ENCODE measurements around the gene MYCT1. TPM values are rescaled to one million over a fixed set of nuclear protein-coding genes. Genes with fewer than 3 reads are reported as not detected.

The MYCT1 gene
- total RNA-seq, 1 experiment from 2014 or later: 0.17 TPM

DNA sequence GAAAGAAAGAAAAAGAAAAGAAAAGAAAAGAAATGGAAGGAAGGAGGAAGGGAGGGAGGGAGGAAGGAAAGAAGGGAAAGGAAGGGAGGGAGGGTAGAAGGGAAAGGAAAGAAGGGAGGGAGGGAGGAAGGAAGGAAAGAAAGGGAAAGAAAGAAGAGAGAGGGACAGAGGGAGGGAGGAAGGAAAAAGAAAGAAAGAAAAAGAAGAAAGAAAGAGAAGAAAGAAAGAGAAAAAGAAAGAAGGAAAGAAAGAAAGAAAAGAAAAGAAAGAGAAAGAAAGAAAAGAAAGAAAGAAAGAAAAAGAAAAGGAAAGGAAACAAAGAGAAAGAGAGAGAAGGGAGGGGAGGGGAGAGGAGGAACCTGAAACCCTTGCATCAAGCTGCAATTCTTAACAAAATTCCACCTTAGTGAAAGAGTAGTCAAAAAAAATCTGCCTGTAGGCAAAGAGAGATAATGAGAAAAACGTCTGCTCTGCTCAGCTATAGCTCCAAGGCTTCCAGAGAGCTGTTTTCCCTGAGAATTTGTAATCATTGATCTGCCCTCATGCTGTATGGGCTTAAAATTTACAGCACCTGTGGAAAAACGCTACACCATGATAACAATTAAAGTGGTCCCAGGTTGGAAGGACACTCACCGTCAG lies 16.7 kb upstream of the MYCT1 start:
- Mint-ChIP-seq H3K27me3 (ENCODE audit: low read depth) (no peaks in the 10 kb centered on the region), H3K9me3 (no peaks in the 10 kb centered on the region), H3K36me3 (ENCODE audit: insufficient read depth in 1 of 3, low read depth in 3 of 3) (peaks cover 0 to 4% (median 0%) of the 10 kb centered on the region in 3 experiments; a peak in 1 of 7 replicates), H3K4me1 (peaks cover 32 to 45% of the 10 kb centered on the region in 2 experiments), H3K27ac (peak overlapping the region in 2 of 3 experiments; percentile 59 to 77; a peak in 4 of 7 replicates), H3K4me3 (no peak overlapping the region)
- no peak overlapping the region for H3K56ac ChIP-seq (ENCODE audit: insufficient read length, low read depth, low read length)
- H3K14ac ChIP-seq (ENCODE audit: insufficient read depth, low read length): peak overlapping the region; percentile 12; the same call in 1 of the 2 replicates
- H3K27ac ChIP-seq (ENCODE audit: insufficient read length, low read depth, low read length): no peak overlapping the region
- no peaks in the 10 kb centered on the region for H3K79me1 ChIP-seq (ENCODE audit: insufficient read depth, low read depth, low read length, poor library complexity, severe bottlenecking)
- H4K8ac ChIP-seq (replicated peaks; ENCODE audit: insufficient read length, low read depth, low read length): no peak overlapping the region
- peaks cover 10% of the 10 kb centered on the region for H3K4me1 ChIP-seq (ENCODE audit: insufficient read depth, low read length)
- H3K18ac ChIP-seq (ENCODE audit: insufficient read length, low read depth, low read length): no peak overlapping the region
- H3T11ph ChIP-seq (ENCODE audit: low read length): no peak overlapping the region
- H3K9ac ChIP-seq (ENCODE audit: extremely low read depth, insufficient read length, low read length): no peak overlapping the region
- H2BK12ac ChIP-seq (ENCODE audit: insufficient read length, low read depth, low read length): no peak overlapping the region
- no peaks in the 10 kb centered on the region for H3K27me3 ChIP-seq (ENCODE audit: insufficient read depth, low read length)
- no CpG with 5 or more reads among the region's 3 CpGs for WGBS (ENCODE audit: extremely low coverage, insufficient read length, low lambda C conversion rate)
- H2BK5ac ChIP-seq (ENCODE audit: insufficient read length, low read length): no peak overlapping the region
- no peaks in the 10 kb centered on the region for H3K9me3 ChIP-seq (ENCODE audit: control insufficient read depth, low read depth, low read length)
- no peaks in the 10 kb centered on the region for H4K20me1 ChIP-seq (ENCODE audit: control insufficient read depth, insufficient read depth, insufficient read length)
- TF ChIP-seq, protein P1, sequence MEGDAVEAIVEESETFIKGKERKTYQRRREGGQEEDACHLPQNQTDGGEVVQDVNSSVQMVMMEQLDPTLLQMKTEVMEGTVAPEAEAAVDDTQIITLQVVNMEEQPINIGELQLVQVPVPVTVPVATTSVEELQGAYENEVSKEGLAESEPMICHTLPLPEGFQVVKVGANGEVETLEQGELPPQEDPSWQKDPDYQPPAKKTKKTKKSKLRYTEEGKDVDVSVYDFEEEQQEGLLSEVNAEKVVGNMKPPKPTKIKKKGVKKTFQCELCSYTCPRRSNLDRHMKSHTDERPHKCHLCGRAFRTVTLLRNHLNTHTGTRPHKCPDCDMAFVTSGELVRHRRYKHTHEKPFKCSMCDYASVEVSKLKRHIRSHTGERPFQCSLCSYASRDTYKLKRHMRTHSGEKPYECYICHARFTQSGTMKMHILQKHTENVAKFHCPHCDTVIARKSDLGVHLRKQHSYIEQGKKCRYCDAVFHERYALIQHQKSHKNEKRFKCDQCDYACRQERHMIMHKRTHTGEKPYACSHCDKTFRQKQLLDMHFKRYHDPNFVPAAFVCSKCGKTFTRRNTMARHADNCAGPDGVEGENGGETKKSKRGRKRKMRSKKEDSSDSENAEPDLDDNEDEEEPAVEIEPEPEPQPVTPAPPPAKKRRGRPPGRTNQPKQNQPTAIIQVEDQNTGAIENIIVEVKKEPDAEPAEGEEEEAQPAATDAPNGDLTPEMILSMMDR (conservative IDR thresholded peaks at IDR 0.05): no peak
- H3K4ac ChIP-seq (ENCODE audit: low read depth, low read length): no peak overlapping the region
- H2BK20ac ChIP-seq (ENCODE audit: low read depth, low read length, poor library complexity, severe bottlenecking): peak overlapping the region; percentile 75
- H2BK15ac ChIP-seq (ENCODE audit: low read depth, low read length): no peak overlapping the region
- H4K5ac ChIP-seq (ENCODE audit: insufficient read length, low read depth, low read length): no peak overlapping the region
- no peaks in the 10 kb centered on the region for H3K79me2 ChIP-seq (ENCODE audit: insufficient read depth, low read length)
- peak overlapping the region; percentile 17 for H3K4me2 ChIP-seq (ENCODE audit: insufficient read depth, insufficient read length, low read length)
- peak overlapping the region; percentile 29 for H2AFZ ChIP-seq (ENCODE audit: low read length)
- H2AK5ac ChIP-seq (ENCODE audit: insufficient read length, low read length): no peak overlapping the region
- no peak overlapping the region for H4K91ac ChIP-seq (ENCODE audit: insufficient read length, low read depth, low read length)
- no peaks in the 10 kb centered on the region for H3K23me2 ChIP-seq (ENCODE audit: insufficient read length, low read depth, low read length, poor library complexity, severe bottlenecking)
- no peak for DNase-seq
- H2BK120ac ChIP-seq (ENCODE audit: low read depth, low read length, poor library complexity, severe bottlenecking): no peak overlapping the region
- no peak overlapping the region for H3K23ac ChIP-seq (ENCODE audit: insufficient read length, low read depth, low read length)
